ENCODE measurements around the gene CCR6.

DNA sequence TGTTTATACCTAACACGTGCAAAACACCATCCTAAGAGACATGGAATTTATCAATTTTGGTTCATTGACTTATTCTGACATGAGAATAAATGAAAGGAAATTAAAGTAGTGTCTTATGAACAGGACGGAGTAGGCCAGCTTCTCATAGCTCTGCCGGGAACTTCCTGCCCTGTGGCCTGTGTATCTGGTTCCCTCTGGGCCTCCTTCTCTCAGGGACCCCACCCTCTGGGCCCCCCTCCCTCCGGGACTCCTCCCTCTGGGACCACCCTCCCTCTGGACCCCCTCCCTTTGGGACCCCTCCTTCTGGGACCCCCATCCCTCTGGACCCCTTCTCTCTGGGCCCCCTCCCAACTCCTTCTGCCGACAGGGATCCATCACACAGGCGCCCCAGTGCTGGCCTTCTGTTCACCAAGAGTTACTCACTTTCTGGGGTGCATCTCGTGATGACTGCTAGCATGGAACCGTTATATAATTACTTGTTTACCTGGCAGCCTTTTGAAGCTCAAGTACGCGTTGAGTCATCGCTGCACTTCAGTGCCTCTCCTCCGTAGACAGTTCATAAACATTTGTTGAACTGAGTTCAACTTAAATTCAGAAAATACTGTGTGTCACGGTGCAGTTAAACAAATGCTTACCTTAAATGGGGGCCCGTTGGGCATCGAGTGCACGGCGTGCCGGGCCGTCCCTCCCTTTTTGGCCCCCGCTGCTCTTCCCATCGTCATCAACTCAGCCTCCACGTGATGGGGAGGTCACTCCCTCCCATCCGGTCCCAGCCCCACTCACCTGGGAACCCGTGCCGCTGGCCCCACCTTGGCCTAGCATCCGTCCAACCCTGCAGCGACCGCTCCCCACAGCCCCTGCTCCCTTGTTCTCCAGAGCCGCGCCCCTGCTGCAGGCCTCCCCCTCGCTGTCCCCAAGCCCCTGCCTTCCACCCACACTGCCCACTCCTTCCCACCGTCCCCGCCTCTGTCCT is 8.1 kb downstream of the CCR6 start:
- TF ChIP-seq, protein P1, sequence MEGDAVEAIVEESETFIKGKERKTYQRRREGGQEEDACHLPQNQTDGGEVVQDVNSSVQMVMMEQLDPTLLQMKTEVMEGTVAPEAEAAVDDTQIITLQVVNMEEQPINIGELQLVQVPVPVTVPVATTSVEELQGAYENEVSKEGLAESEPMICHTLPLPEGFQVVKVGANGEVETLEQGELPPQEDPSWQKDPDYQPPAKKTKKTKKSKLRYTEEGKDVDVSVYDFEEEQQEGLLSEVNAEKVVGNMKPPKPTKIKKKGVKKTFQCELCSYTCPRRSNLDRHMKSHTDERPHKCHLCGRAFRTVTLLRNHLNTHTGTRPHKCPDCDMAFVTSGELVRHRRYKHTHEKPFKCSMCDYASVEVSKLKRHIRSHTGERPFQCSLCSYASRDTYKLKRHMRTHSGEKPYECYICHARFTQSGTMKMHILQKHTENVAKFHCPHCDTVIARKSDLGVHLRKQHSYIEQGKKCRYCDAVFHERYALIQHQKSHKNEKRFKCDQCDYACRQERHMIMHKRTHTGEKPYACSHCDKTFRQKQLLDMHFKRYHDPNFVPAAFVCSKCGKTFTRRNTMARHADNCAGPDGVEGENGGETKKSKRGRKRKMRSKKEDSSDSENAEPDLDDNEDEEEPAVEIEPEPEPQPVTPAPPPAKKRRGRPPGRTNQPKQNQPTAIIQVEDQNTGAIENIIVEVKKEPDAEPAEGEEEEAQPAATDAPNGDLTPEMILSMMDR (IDR thresholded peaks at IDR 0.05 in 4 of 5, conservative IDR thresholded peaks at IDR 0.05 in 1 of 5) = no peak
- no peak for TF ChIP-seq POLR2A (IDR thresholded peaks at IDR 0.05)

Measured in gastrocnemius medialis (tissue), 4 donors.